OCI-LY7 (cell line): ENCODE results near the gene SLC9A7. TPM values are rescaled to one million over a fixed set of nuclear protein-coding genes. Genes with fewer than 3 reads are reported as not detected.

Experiments used
- BruUV-seq: library from RNA; stranded (reverse); fragments of 400-500 nt; replicated peaks from 2 replicates; lab custom pipeline; 2021; lab: Mats Ljungman, UMichigan
- CTCF ChIA-PET: fragments of 300-600 bp; sonication (Branson Sonifier 250); formaldehyde crosslinking; loops from one replicate; lab custom pipeline; 2022; ENCODE audit warnings: antibody characterized with exemption; ENCODE audit not compliant: unreplicated experiment; lab: Charles Lee
- POLR2A ChIA-PET: fragments of 300-600 bp; sonication (Branson Sonifier 250); formaldehyde crosslinking; loops from one replicate; lab custom pipeline; 2022; ENCODE audit warnings: antibody characterized with exemption; lab: Charles Lee
- DNase-seq: peaks from one replicate; pipeline ENCODE4 v3.0.0-alpha.2; 2015; ENCODE audit warnings: low spot score
- H2AFZ ChIP-seq: fragments of 200-600 bp; sonication (generic), shearing (Covaris generic); 2 replicates; pipeline ENCODE4 v1.6.1; 2014; ENCODE audit warnings: mild to moderate bottlenecking, antibody characterized with exemption, low read length, moderate library complexity
- H3K27ac ChIP-seq: fragments of 200-600 bp; sonication (generic); 2 replicates; pipeline ENCODE4 v1.5.1; 2014; ENCODE audit warnings: mixed run types, low read depth, mild to moderate bottlenecking, moderate library complexity, low read length, inconsistent platforms; ENCODE audit not compliant: poor library complexity, severe bottlenecking
- H3K36me3 ChIP-seq: fragments of 200-600 bp; sonication (generic); 2 replicates; pipeline ENCODE4 v1.6.1; 2014; ENCODE audit warnings: mild to moderate bottlenecking, antibody characterized with exemption, low read length, moderate library complexity, mixed read lengths; ENCODE audit not compliant: insufficient read depth
- H3K4me1 ChIP-seq: fragments of 200-600 bp; sonication (generic); 2 replicates; pipeline ENCODE4 v1.5.1; 2014; ENCODE audit warnings: mild to moderate bottlenecking, low read length; ENCODE audit not compliant: insufficient read depth, poor library complexity, severe bottlenecking
- H3K4me2 ChIP-seq: fragments of 200-600 bp; sonication (generic); 2 replicates; pipeline ENCODE4 v1.6.1; 2014; ENCODE audit warnings: mild to moderate bottlenecking, low read length
- H3K4me3 ChIP-seq: fragments of 200-600 bp; sonication (generic); 2 replicates; pipeline ENCODE4 v1.5.1; 2014; ENCODE audit warnings: mild to moderate bottlenecking, low read depth, low read length; ENCODE audit not compliant: poor library complexity, severe bottlenecking
- H3K79me2 ChIP-seq: fragments of 200-600 bp; sonication (generic); 2 replicates; pipeline ENCODE4 v1.6.1; 2016; ENCODE audit warnings: low read depth, mild to moderate bottlenecking, low read length, moderate library complexity, mixed read lengths; ENCODE audit not compliant: insufficient read depth
- H3K9me2 ChIP-seq: fragments of 200-600 bp; sonication (generic); 2 replicates; pipeline ENCODE4 v1.6.1; 2016; ENCODE audit warnings: mild to moderate bottlenecking, low read length, mixed read lengths; ENCODE audit not compliant: insufficient read depth
- H3K9me3 ChIP-seq: fragments of 200-600 bp; sonication (generic); 2 replicates; pipeline ENCODE4 v1.6.1; 2014; ENCODE audit warnings: mild to moderate bottlenecking, mixed run types, low read length, mixed read lengths
- H4K20me1 ChIP-seq: fragments of 200-600 bp; sonication (generic); 2 replicates; pipeline ENCODE4 v1.6.1; 2014; ENCODE audit warnings: mild to moderate bottlenecking, antibody characterized with exemption, low read length, moderate library complexity, mixed read lengths; ENCODE audit not compliant: insufficient read depth
- EZH2phosphoT487 ChIP-seq: fragments of 200-600 bp; sonication (generic); IDR thresholded peaks from 2 replicates; pipeline ENCODE4 v1.6.1; 2018; ENCODE audit warnings: low read depth, borderline replicate concordance, mild to moderate bottlenecking, mixed run types, antibody characterized with exemption, low read length, moderate library complexity, mixed read lengths
- intact Hi-C: fragments of 100-400 bp; cut with micrococcal nuclease; formaldehyde crosslinking; loops from one replicate; pipeline ENCODE4 v1.10.0; 2022; ENCODE audit not compliant: unreplicated experiment
- total RNA-seq, 2 experiments: library from RNA; depleted of rRNA in 1 of 2; stranded (reverse); fragments of >200 nt in 1 of 2; shearing (Covaris generic) in 1 of 2; gene quantifications; 2 replicates each; pipeline ENCODE4 v1.2.3, GENCODE V29; 2014 to 2022
- TF ChIP-seq, protein P1 (sequence below): fragments of 200-600 bp; sonication (generic); conservative IDR thresholded peaks from 2 replicates; pipeline ENCODE4 v1.5.1; 2014; ENCODE audit warnings: mild to moderate bottlenecking, antibody characterized with exemption, low read length, moderate library complexity, mixed read lengths

The SLC9A7 gene
- total RNA-seq, 2 experiments from 2014 or later, result 40.5 to 59.6 TPM

DNA sequence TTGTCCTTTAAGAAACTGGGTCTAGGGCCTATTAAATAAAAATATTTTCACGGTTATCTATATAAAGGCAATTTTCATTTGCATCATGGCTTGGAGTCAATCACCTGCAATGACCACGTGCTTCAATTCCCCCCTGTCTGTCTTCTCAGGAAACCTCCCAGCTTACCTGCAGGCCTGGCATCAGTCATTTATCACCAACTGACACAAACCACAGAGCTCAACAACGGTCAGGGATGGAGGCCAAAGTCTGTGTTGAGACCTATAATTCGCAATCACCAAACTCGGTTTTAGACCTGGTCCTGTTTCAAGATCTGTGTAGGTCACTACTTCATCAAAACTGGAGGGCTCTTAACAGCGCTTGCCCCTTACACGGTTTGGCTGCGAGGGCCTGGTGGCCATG is 1.9 kb downstream of the SLC9A7 start:
- intact Hi-C loops, result loop anchor here (5.0 kb wide), 2 partner anchors 185 to 210 kb away; partner anchors contain the start of gene CHST7
- Histone ChIP-seq H3K4me1 (peaks cover 58% of the 10 kb centered on the region), H3K9me3 (no peaks in the 10 kb centered on the region), H3K36me3 (peaks cover 5% of the 10 kb centered on the region; the same call in 1 of the 2 replicates), H3K9me2 (no peaks in the 10 kb centered on the region), H3K27ac (peak overlapping the region; percentile 99), H3K79me2 (peaks cover 62% of the 10 kb centered on the region), H2AFZ (peak overlapping the region; percentile 50; the same call in 1 of the 2 replicates), H4K20me1 (peaks cover 9% of the 10 kb centered on the region; the same call in 1 of the 2 replicates), H3K4me2 (peak overlapping the region; percentile 87), H3K4me3 (peak overlapping the region; percentile 97)
- POLR2A ChIA-PET, result no interaction called here
- CTCF ChIA-PET, result no interaction called here
- DNase-seq, result no peak
- TF ChIP-seq EZH2phosphoT487, result no peak
- TF ChIP-seq, protein P1, sequence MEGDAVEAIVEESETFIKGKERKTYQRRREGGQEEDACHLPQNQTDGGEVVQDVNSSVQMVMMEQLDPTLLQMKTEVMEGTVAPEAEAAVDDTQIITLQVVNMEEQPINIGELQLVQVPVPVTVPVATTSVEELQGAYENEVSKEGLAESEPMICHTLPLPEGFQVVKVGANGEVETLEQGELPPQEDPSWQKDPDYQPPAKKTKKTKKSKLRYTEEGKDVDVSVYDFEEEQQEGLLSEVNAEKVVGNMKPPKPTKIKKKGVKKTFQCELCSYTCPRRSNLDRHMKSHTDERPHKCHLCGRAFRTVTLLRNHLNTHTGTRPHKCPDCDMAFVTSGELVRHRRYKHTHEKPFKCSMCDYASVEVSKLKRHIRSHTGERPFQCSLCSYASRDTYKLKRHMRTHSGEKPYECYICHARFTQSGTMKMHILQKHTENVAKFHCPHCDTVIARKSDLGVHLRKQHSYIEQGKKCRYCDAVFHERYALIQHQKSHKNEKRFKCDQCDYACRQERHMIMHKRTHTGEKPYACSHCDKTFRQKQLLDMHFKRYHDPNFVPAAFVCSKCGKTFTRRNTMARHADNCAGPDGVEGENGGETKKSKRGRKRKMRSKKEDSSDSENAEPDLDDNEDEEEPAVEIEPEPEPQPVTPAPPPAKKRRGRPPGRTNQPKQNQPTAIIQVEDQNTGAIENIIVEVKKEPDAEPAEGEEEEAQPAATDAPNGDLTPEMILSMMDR, result no peak
- TSS peak; percentile 40 for BruUV-seq

DNA sequence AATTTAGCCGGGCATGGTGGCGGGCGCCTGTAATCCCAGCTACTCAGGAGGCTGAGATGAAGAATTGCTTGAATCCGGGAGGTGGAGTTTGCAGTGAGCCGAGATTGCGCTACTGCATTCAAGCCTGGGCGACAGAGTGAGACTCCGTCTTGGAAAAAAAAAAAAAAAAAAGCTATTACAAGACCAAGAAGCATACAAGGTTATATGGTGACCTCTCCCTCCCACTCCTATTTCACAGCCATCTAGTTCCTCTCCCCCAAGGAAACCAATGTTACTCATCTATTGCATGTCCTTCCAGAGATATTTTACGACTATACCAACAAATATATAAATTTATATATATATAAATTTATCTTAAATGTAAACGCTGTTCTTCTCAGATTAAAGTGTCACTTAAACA is 3.2 kb downstream of the SLC9A7 start:
- peaks cover 71% of the 10 kb centered on the region for H3K79me2 ChIP-seq
- CTCF ChIA-PET, result no interaction called here
- no TSS peak for BruUV-seq

DNA sequence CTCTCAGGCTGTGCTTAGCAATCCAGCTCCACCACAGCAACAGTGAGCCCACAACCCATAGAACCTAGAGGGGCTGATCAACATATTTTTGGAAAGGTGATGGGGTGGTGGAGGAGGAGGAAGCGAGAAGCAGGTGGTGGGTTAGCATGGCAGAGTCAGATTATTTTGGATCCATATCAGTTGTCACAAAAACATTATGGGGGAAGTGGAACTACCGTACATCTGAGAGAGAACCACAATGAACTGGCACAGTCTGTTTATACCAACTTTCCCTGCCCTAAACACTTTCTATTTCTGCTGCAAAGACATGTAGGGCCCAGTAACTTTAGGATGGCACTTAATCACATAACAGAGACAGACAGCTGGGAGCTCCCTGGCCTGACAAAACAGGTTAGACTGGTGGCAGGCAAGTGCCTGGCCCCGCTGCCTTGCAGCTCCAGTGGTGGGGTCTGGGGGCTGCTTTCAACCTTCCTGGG is 4.3 kb downstream of the SLC9A7 start:
- H3K36me3 ChIP-seq, result peaks cover 17% of the 10 kb centered on the region; the same call in 1 of the 2 replicates
- POLR2A ChIA-PET, result interaction anchor here (0.6 to 1.9 kb wide), 3 partner anchors 11 to 51 kb away, joined by 3 to 6 read pairs (median 3); no protein-coding TSS in a partner anchor
- BruUV-seq, result no TSS peak
- H3K27ac ChIP-seq, result peak overlapping the region; percentile 99
- H3K4me1 ChIP-seq, result peaks cover 73% of the 10 kb centered on the region
- H3K4me2 ChIP-seq, result peak overlapping the region; percentile 87
- intact Hi-C loops, result loop anchor here (1.0 to 5.0 kb wide), 5 partner anchors 43 to 213 kb away; partner anchors contain the start of genes CHST7 and RP2
- H3K79me2 ChIP-seq, result peaks cover 78% of the 10 kb centered on the region
- no peak for TF ChIP-seq EZH2phosphoT487
- TF ChIP-seq, protein P1, result no peak
- DNase-seq, result peak; percentile 76
- H2AFZ ChIP-seq, result no peak overlapping the region
- H3K9me3 ChIP-seq, result no peaks in the 10 kb centered on the region
- H3K9me2 ChIP-seq, result no peaks in the 10 kb centered on the region
- H4K20me1 ChIP-seq, result peaks cover 10% of the 10 kb centered on the region; the same call in 1 of the 2 replicates
- CTCF ChIA-PET, result no interaction called here
- peak overlapping the region; percentile 62 for H3K4me3 ChIP-seq

More for the DNA sequence above, 3.2 kb downstream of the SLC9A7 start:
- POLR2A ChIA-PET, result interaction anchor here (1.9 kb wide), 1 partner anchor 52 kb away, joined by 6 read pairs; no protein-coding TSS in a partner anchor
- no peaks in the 10 kb centered on the region for H3K9me3 ChIP-seq
- peak overlapping the region; percentile 62 for H3K4me3 ChIP-seq
- DNase-seq, result no peak
- no peak for TF ChIP-seq EZH2phosphoT487
- H3K9me2 ChIP-seq, result no peaks in the 10 kb centered on the region
- H3K36me3 ChIP-seq, result peaks cover 15% of the 10 kb centered on the region; the same call in 1 of the 2 replicates
- peak overlapping the region; percentile 87 for H3K4me2 ChIP-seq
- H2AFZ ChIP-seq, result no peak overlapping the region
- peak overlapping the region; percentile 99 for H3K27ac ChIP-seq
- H3K4me1 ChIP-seq, result peaks cover 72% of the 10 kb centered on the region
- H4K20me1 ChIP-seq, result peaks cover 10% of the 10 kb centered on the region; the same call in 1 of the 2 replicates
- intact Hi-C loops, result loop anchor here (2.0 to 5.0 kb wide), 3 partner anchors 81 to 212 kb away; partner anchors contain the start of genes CHST7 and RP2
